Measurements from ENCODE around the gene TRIO. TPM values are rescaled to one million over a fixed set of nuclear protein-coding genes. Genes with fewer than 3 reads are reported as not detected.

The TRIO gene
- total and polyA plus RNA-seq, 2 donors (not counting 3 experiments of a cell fraction or from before 2014, with no cell fraction given): 82.9 to 248 TPM

DNA sequence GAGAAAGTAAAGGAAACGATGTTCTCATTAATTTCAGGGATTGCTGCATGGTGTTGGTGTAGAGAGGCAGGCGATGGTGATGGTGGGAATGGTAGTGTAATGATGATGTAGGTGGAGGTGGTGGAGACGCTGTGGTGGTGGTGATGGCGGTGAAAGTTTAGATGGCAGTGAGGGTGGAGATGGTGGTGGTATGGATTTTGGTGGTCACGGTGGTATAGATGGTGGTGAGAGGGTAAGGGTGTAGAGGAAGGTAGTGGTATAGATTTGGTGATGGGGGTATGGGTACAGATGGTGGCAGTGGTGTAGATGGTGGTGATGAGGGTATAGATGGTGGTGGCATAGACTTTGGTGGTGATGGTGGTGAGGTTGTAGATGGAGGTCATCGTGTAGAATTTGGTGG is 259.3 kb downstream of the TRIO start:
- DNase-seq (ENCODE audit: low read depth, low spot score) (no peak), FAIRE-seq (no peak)
- no peaks in the 10 kb centered on the region for H3K9me1 ChIP-seq (replicated peaks; ENCODE audit: control insufficient read depth, extremely low read depth, insufficient read depth, low read length)
- no peak overlapping the region for H2AFZ ChIP-seq (ENCODE audit: low read depth, low read length)
- no peaks in the 10 kb centered on the region for H3K9me3 ChIP-seq (replicated peaks; ENCODE audit: control insufficient read depth, insufficient read depth, low read length)
- no TSS peak for BruUV-seq (replicated peaks)
- no peaks in the 10 kb centered on the region for H4K20me1 ChIP-seq (replicated peaks; ENCODE audit: control insufficient read depth, extremely low read depth, insufficient read depth, low read length)
- no peaks in the 10 kb centered on the region for H3K27me3 ChIP-seq (ENCODE audit: control insufficient read depth in 2 of 2, insufficient read depth in 2 of 2, low read length in 2 of 2)
- no peak overlapping the region for H3K4me3 ChIP-seq (replicated peaks in 1 of 3; ENCODE audit: insufficient read depth in 1 of 3, low read depth in 1 of 3, low read length in 3 of 3)
- peaks cover 35% of the 10 kb centered on the region for H3K79me2 ChIP-seq (ENCODE audit: control insufficient read depth, insufficient read depth, low read length)
- dilution Hi-C loops (cut with MboI; ENCODE audit: extremely low pct_ligation_motif_present, low sequenced_read_pairs) (no loop called here), intact Hi-C loops (cut with micrococcal nuclease) (no loop called here)
- TF ChIP-seq POLR2A (IDR thresholded peaks at IDR 0.05; ENCODE audit: low read depth, low read length) (no peak), MYC (IDR thresholded peaks at IDR 0.05; ENCODE audit: low read depth, low read length) (no peak), POLR2AphosphoS5 (IDR thresholded peaks at IDR 0.05; ENCODE audit: insufficient read depth, low read depth, low read length) (no peak), FOS (IDR thresholded peaks at IDR 0.05; ENCODE audit: borderline replicate concordance, insufficient read depth, low read length) (no peak), EZH2 (IDR thresholded peaks at IDR 0.05; ENCODE audit: borderline replicate concordance, low read depth, low read length, severe bottlenecking) (no peak), JUN (IDR thresholded peaks at IDR 0.05; ENCODE audit: borderline replicate concordance, insufficient read depth, insufficient read length, low read depth) (no peak), GATA2 (IDR thresholded peaks at IDR 0.05; ENCODE audit: insufficient read depth, insufficient read length, low read depth, low read length) (no peak)
- TF ChIP-seq, protein P1, sequence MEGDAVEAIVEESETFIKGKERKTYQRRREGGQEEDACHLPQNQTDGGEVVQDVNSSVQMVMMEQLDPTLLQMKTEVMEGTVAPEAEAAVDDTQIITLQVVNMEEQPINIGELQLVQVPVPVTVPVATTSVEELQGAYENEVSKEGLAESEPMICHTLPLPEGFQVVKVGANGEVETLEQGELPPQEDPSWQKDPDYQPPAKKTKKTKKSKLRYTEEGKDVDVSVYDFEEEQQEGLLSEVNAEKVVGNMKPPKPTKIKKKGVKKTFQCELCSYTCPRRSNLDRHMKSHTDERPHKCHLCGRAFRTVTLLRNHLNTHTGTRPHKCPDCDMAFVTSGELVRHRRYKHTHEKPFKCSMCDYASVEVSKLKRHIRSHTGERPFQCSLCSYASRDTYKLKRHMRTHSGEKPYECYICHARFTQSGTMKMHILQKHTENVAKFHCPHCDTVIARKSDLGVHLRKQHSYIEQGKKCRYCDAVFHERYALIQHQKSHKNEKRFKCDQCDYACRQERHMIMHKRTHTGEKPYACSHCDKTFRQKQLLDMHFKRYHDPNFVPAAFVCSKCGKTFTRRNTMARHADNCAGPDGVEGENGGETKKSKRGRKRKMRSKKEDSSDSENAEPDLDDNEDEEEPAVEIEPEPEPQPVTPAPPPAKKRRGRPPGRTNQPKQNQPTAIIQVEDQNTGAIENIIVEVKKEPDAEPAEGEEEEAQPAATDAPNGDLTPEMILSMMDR (IDR thresholded peaks at IDR 0.05; ENCODE audit: extremely low read depth in 1 of 2, insufficient read depth in 1 of 2, low read depth in 1 of 2, low read length in 2 of 2): no peak
- TF ChIP-seq, protein P2, sequence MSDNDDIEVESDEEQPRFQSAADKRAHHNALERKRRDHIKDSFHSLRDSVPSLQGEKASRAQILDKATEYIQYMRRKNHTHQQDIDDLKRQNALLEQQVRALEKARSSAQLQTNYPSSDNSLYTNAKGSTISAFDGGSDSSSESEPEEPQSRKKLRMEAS (IDR thresholded peaks at IDR 0.05; ENCODE audit: insufficient read depth, insufficient read length): no peak
- peaks cover 9 to 11% of the 10 kb centered on the region in 2 experiments for H3K36me3 ChIP-seq (ENCODE audit: control insufficient read depth in 2 of 2, extremely low read depth in 1 of 2, insufficient read depth in 2 of 2, low read length in 2 of 2)
- H3K4me2 ChIP-seq (ENCODE audit: insufficient read depth, low read length): no peak overlapping the region
- no peak overlapping the region for H3K27ac ChIP-seq (ENCODE audit: insufficient read depth, low read depth, low read length)
- ChIA-PET CTCF (no interaction called here), POLR2A (no interaction called here)
- no peak overlapping the region for H3K9ac ChIP-seq (replicated peaks; ENCODE audit: extremely low read depth, insufficient read depth, low read length)
- H3K4me1 ChIP-seq (ENCODE audit: control insufficient read depth, extremely low read depth, insufficient read depth, low read length): peaks cover 55% of the 10 kb centered on the region
